ENCODE measurements around the gene ANKS4B. TPM values are rescaled to one million over a fixed set of nuclear protein-coding genes. Genes with fewer than 3 reads are reported as not detected.

Gene ANKS4B
- total and polyA plus RNA-seq, 2 donors (not counting 3 experiments of a cell fraction or from before 2014, with no cell fraction given), result not detected

- Histone ChIP-seq H3K4me2 (ENCODE audit: insufficient read depth, low read length) (no peak overlapping the region), H3K27me3 (ENCODE audit: control insufficient read depth in 2 of 2, insufficient read depth in 2 of 2, low read length in 2 of 2) (peaks cover 3 to 5% of the 10 kb centered on the region in 2 experiments), H4K20me1 (replicated peaks; ENCODE audit: control insufficient read depth, extremely low read depth, insufficient read depth, low read length) (no peaks in the 10 kb centered on the region), H3K27ac (ENCODE audit: insufficient read depth, low read depth, low read length) (no peak overlapping the region), H3K9me3 (replicated peaks; ENCODE audit: control insufficient read depth, insufficient read depth, low read length) (no peaks in the 10 kb centered on the region), H3K4me1 (ENCODE audit: control insufficient read depth, extremely low read depth, insufficient read depth, low read length) (no peaks in the 10 kb centered on the region), H3K9ac (replicated peaks; ENCODE audit: extremely low read depth, insufficient read depth, low read length) (no peak overlapping the region), H3K9me1 (replicated peaks; ENCODE audit: control insufficient read depth, extremely low read depth, insufficient read depth, low read length) (no peaks in the 10 kb centered on the region), H2AFZ (ENCODE audit: low read depth, low read length) (no peak overlapping the region), H3K4me3 (replicated peaks in 1 of 3; ENCODE audit: insufficient read depth in 1 of 3, low read depth in 1 of 3, low read length in 3 of 3) (no peak overlapping the region), H3K79me2 (ENCODE audit: control insufficient read depth, insufficient read depth, low read length) (no peaks in the 10 kb centered on the region), H3K36me3 (ENCODE audit: control insufficient read depth in 2 of 2, extremely low read depth in 1 of 2, insufficient read depth in 2 of 2, low read length in 2 of 2) (no peaks in the 10 kb centered on the region)
- DNase-seq (ENCODE audit: low read depth, low spot score), result no peak
- intact Hi-C loops (cut with micrococcal nuclease) (no loop called here), dilution Hi-C loops (cut with MboI; ENCODE audit: extremely low pct_ligation_motif_present, low sequenced_read_pairs) (no loop called here)
- no peak for TF ChIP-seq MYC (IDR thresholded peaks at IDR 0.05; ENCODE audit: low read depth, low read length)
- TF ChIP-seq FOS (IDR thresholded peaks at IDR 0.05; ENCODE audit: borderline replicate concordance, insufficient read depth, low read length), result no peak
- TF ChIP-seq JUN (IDR thresholded peaks at IDR 0.05; ENCODE audit: borderline replicate concordance, insufficient read depth, insufficient read length, low read depth), result no peak
- TF ChIP-seq GATA2 (IDR thresholded peaks at IDR 0.05; ENCODE audit: insufficient read depth, insufficient read length, low read depth, low read length), result no peak
- TF ChIP-seq POLR2AphosphoS5 (IDR thresholded peaks at IDR 0.05; ENCODE audit: insufficient read depth, low read depth, low read length), result no peak
- no peak for TF ChIP-seq EZH2 (IDR thresholded peaks at IDR 0.05; ENCODE audit: borderline replicate concordance, low read depth, low read length, severe bottlenecking)
- TF ChIP-seq, protein P1, sequence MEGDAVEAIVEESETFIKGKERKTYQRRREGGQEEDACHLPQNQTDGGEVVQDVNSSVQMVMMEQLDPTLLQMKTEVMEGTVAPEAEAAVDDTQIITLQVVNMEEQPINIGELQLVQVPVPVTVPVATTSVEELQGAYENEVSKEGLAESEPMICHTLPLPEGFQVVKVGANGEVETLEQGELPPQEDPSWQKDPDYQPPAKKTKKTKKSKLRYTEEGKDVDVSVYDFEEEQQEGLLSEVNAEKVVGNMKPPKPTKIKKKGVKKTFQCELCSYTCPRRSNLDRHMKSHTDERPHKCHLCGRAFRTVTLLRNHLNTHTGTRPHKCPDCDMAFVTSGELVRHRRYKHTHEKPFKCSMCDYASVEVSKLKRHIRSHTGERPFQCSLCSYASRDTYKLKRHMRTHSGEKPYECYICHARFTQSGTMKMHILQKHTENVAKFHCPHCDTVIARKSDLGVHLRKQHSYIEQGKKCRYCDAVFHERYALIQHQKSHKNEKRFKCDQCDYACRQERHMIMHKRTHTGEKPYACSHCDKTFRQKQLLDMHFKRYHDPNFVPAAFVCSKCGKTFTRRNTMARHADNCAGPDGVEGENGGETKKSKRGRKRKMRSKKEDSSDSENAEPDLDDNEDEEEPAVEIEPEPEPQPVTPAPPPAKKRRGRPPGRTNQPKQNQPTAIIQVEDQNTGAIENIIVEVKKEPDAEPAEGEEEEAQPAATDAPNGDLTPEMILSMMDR (IDR thresholded peaks at IDR 0.05; ENCODE audit: extremely low read depth in 1 of 2, insufficient read depth in 1 of 2, low read depth in 1 of 2, low read length in 2 of 2), result no peak
- BruUV-seq (replicated peaks), result no TSS peak
- CTCF ChIA-PET, result no interaction called here
- no peak for FAIRE-seq
- POLR2A ChIA-PET, result no interaction called here
Observed at GRCh38 chr16:21206550-21206949, 26.9 kb upstream of the ANKS4B start.

Data from endothelial cell of umbilical vein (primary cell).